Pancreas (tissue), 10 donors: ENCODE data around the gene PDGFC. TPM values are rescaled to one million over a fixed set of nuclear protein-coding genes. Genes with fewer than 3 reads are reported as not detected.
A peak's percentile ranks its signal among the peaks of the same experiment; 100 is the strongest.

ENCODE experiments used
- ATAC-seq, 4 donors: fragments of 200-7000 bp; cut with Tn5 transposase; one replicate each; pipeline versions ENCODE4 v1.8.0 to v1.9.1; 2020; ENCODE audit warnings: mild to moderate bottlenecking in 4 of 4, moderate library complexity in 4 of 4
- DNase-seq, 6 donors: peaks; one replicate each; pipeline ENCODE4 v3.0.0-alpha.2; 2020
- FAIRE-seq: peaks from 2 replicates; lab custom pipeline; 2012; peaks lifted over from hg19 to GRCh38; lab: Jason Lieb, UNC
- H3K27ac ChIP-seq, 4 donors: fragments of 200-600 bp; sonication (generic); 1 replicate in 3 of 4; 2 replicates in 1 of 4; pipeline versions ENCODE4 v1.5.0 to v1.8.0; 2020
- H3K27me3 ChIP-seq, 4 donors: fragments of 200-600 bp; one replicate each; pipeline ENCODE4 v1.8.0; 2021
- H3K36me3 ChIP-seq, 3 donors: fragments of 200-600 bp; sonication (generic) in 1 of 3; one replicate each; pipeline versions ENCODE4 v1.5.0 to v1.8.0; 2020 to 2021
- H3K4me1 ChIP-seq, 3 donors: fragments of 200-600 bp; one replicate each; pipeline ENCODE4 v1.8.0; 2021
- H3K4me3 ChIP-seq, 4 donors: fragments of 200-600 bp; sonication (generic) in 2 of 4; one replicate each; pipeline versions ENCODE4 v1.5.0 to v1.8.0; 2020 to 2021
- H3K9me3 ChIP-seq, 4 donors: fragments of 200-600 bp; one replicate each; pipeline ENCODE4 v1.8.0; 2021
- CTCF ChIP-seq, 4 donors: fragments of 200-600 bp; sonication (generic) in 3 of 4; IDR thresholded peaks; one replicate each; pipeline versions ENCODE4 v1.5.0 to v1.8.0; 2021; ENCODE audit warnings: antibody characterized with exemption in 4 of 4
- WGBS, 2 donors: extraction: QIAGEN DNeasy Blood & Tissue Kit; methylation state at CpG; one replicate each; pipeline ENCODE4 v1.1.7; 2013; 5-methylcytosine and 5-hydroxymethylcytosine counted together
- intact Hi-C, 3 donors: fragments of 100-400 bp; cut with DNase I; formaldehyde crosslinking; loops; one replicate each; pipeline versions ENCODE4 v1.11.1 to v1.14.2; 2022
- polyA plus RNA-seq, 2 donors: library from polyadenylated mRNA; stranded (reverse); fragments of 200-250 nt; gene quantifications; one replicate each; pipeline ENCODE4 v1.2.3, GENCODE V29; 2013
- total RNA-seq, 6 donors: library from RNA; stranded (reverse); fragmentation: NEBNext Ultra II Directional in 4 of 6; extraction: Animal tissue kit (Norgen Biotek cat#: 25700) in 4 of 6; gene quantifications; one replicate each; pipeline versions ENCODE4 v1.2.1 to v1.2.4, GENCODE V29; 2021 to 2023
- donor health status: healthy with polysubstance abuse.
- donor health status: DM: no; HTN: no; CAD: no; lungs with moderate emphysema.
- donor health status: DM: no; HTN: no; CAD: no.
- donor health status: control.
- donor health status: control.
- donor health status: Bipolar disorder and iron deficiency.
- donor health status: DM: yes; HTN: yes; CAD: no.
- donor health status: DM: no; HTN: no; CAD: no.
- donor health status: DM: no; HTN: no; CAD: no.
- donor health status: DM: yes; HTN: yes; CAD: no.

Gene PDGFC
- total and polyA plus RNA-seq, 8 donors, result 4.3 to 32.9 (median 12.9) TPM

GRCh38 chr4:156779774-156780173 lies 191.8 kb downstream of the PDGFC start:
- Histone ChIP-seq H3K4me1 (no peaks in the 10 kb centered on the region), H3K9me3 (no peaks in the 10 kb centered on the region), H3K4me3 (no peak overlapping the region), H3K36me3 (no peaks in the 10 kb centered on the region), H3K27me3 (no peaks in the 10 kb centered on the region), H3K27ac (no peak overlapping the region)
- DNase-seq, result no peak
- TF ChIP-seq CTCF (IDR thresholded peaks at IDR 0.05), result no peak
- ATAC-seq, result peak in 1 of 4 donors; percentile 39
- FAIRE-seq, result no peak
- WGBS, 2 donors, result 95 to 100% methylated on average over 1 of the region's 1 CpG
- intact Hi-C loops, result no loop called here

GRCh38 chr4:156779042-156779441 lies 192.6 kb downstream of the PDGFC start:
- FAIRE-seq (no peak), DNase-seq (no peak), ATAC-seq (no peak)
- H3K9me3 ChIP-seq, result no peaks in the 10 kb centered on the region
- 90 to 92% methylated on average over 4 of the region's 4 CpGs for WGBS, 2 donors
- H3K27me3 ChIP-seq, result no peaks in the 10 kb centered on the region
- no peak overlapping the region for H3K27ac ChIP-seq
- no peak overlapping the region for H3K4me3 ChIP-seq
- H3K36me3 ChIP-seq, result no peaks in the 10 kb centered on the region
- intact Hi-C loops, result no loop called here
- H3K4me1 ChIP-seq, result no peaks in the 10 kb centered on the region
- no peak for TF ChIP-seq CTCF (IDR thresholded peaks at IDR 0.05)

GRCh38 chr4:156778606-156779005 lies 193.0 kb downstream of the PDGFC start:
- Histone ChIP-seq H3K4me1 (no peaks in the 10 kb centered on the region), H3K36me3 (no peaks in the 10 kb centered on the region), H3K27me3 (no peaks in the 10 kb centered on the region), H3K4me3 (no peak overlapping the region), H3K27ac (no peak overlapping the region), H3K9me3 (no peaks in the 10 kb centered on the region)
- FAIRE-seq, result no peak
- intact Hi-C loops, result no loop called here
- WGBS, 2 donors, result 48 to 75% methylated on average over 1 of the region's 1 CpG
- ATAC-seq, result peak in 1 of 4 donors; percentile 15
- no peak for DNase-seq
- no peak for TF ChIP-seq CTCF (IDR thresholded peaks at IDR 0.05)

- Histone ChIP-seq H3K27ac (no peak overlapping the region), H3K27me3 (no peaks in the 10 kb centered on the region), H3K36me3 (no peaks in the 10 kb centered on the region), H3K9me3 (no peaks in the 10 kb centered on the region), H3K4me1 (no peaks in the 10 kb centered on the region), H3K4me3 (no peak overlapping the region)
- 88 to 89% methylated on average over 1 of the region's 1 CpG for WGBS, 2 donors
- ATAC-seq, result no peak
- no peak for FAIRE-seq
- no peak for TF ChIP-seq CTCF (IDR thresholded peaks at IDR 0.05)
- DNase-seq, result no peak
- intact Hi-C loops, result no loop called here
Observed at GRCh38 chr4:156778093-156778492, 193.5 kb downstream of the PDGFC start.

- FAIRE-seq (no peak), DNase-seq (no peak), ATAC-seq (peak in 2 of 4 donors; percentile 24 to 45)
- H3K36me3 ChIP-seq, result no peaks in the 10 kb centered on the region
- H3K4me3 ChIP-seq, result no peak overlapping the region
- peaks cover 7 to 16% (median 7%) of the 10 kb centered on the region in 3 donors for H3K4me1 ChIP-seq
- H3K27me3 ChIP-seq, result no peaks in the 10 kb centered on the region
- TF ChIP-seq CTCF (IDR thresholded peaks at IDR 0.05), result no peak
- no peaks in the 10 kb centered on the region for H3K9me3 ChIP-seq
- H3K27ac ChIP-seq, result no peak overlapping the region
- 66 to 70% methylated on average over 1 of the region's 1 CpG for WGBS, 2 donors
- intact Hi-C loops, result no loop called here
Observed at GRCh38 chr4:156775813-156776212, 195.8 kb downstream of the PDGFC start.
